ENCODE results near the gene COASY.

DNA sequence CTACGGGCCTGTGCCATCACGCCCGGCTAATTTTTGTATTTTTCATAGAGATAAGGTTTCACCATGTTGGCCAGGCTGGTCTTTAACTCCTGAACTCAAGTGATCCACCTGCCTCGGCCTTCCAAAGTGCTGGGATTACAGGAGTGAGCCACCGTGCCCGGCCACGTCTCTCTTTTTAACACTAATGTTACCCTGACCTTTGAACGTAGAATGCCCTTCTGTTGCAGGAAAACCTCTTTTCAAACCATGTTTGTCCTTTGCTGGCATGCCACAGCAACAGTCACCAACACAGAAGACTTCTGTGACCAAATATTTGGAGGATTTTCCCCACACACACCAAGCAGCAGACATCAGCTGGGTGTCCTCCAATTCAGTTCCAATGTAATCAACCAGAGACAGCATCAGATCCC lies 17.1 kb upstream of the COASY start:
- TF ChIP-seq POLR2A (IDR thresholded peaks at IDR 0.05) (no peak), CTCF (IDR thresholded peaks at IDR 0.05) (no peak)
